Peyer's patch (tissue), 4 donors: ENCODE results near the gene ST8SIA1.

ENCODE experiments used
- CTCF ChIP-seq, 6 experiments: fragments of 450-650 bp in 4 of 6; fragments of 200-600 bp in 2 of 6; sonication (generic) in 1 of 6; IDR thresholded peaks; one replicate each; pipeline ENCODE4 v1.5.1; 2017 to 2019; ENCODE audit warnings: antibody characterized with exemption in 6 of 6, mild to moderate bottlenecking in 3 of 6, moderate library complexity in 1 of 6
- POLR2A ChIP-seq, 2 donors: fragments of 450-650 bp; IDR thresholded peaks; one replicate each; pipeline ENCODE4 v1.5.1; 2017; ENCODE audit warnings: antibody characterized with exemption in 2 of 2, mild to moderate bottlenecking in 2 of 2, moderate library complexity in 2 of 2

DNA sequence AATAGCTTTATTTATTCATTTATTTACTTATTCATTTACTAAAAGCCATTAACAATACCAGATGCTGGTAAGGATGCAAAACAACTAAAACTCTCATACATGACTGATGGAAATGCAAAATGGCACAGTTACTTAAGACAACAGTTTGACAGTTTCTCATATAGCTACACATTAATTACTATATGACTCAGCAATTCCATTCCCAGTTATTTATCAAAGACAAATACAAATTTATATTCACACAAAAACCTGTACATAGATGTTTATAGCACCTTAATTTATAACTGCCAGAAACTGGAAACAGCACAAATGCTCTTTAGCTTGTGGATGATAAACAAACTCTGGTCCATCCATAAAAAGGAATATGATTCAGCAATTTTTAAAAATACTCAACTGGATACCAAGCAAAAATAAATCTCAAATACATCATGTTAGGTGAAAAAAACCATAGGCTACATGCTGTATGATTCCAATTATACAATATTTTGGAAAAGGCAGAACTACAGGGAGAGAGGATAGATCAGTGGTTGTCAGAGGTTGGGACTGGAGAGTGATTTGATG lies 37.9 kb upstream of the ST8SIA1 start:
- TF ChIP-seq CTCF (IDR thresholded peaks at IDR 0.05) = no peak
- TF ChIP-seq POLR2A (IDR thresholded peaks at IDR 0.05) = no peak
